ENCODE measurements around the gene DDB1. TPM values are rescaled to one million over a fixed set of nuclear protein-coding genes. Genes with fewer than 3 reads are reported as not detected.

Gene DDB1
- polyA plus RNA-seq, 1 experiment = 340 TPM

GRCh38 chr11:61368646-61369045 is 35.7 kb upstream of the DDB1 start:
- DNase-seq (ENCODE audit: low read depth, low spot score) = no peak
- CTCF ChIA-PET = interaction anchor here (0.8 to 3.1 kb wide), 3 partner anchors 17 to 34 kb away, joined by 3 to 15 read pairs (median 7); no protein-coding TSS in a partner anchor
- Histone ChIP-seq H3K4me3 (ENCODE audit: low read depth, low read length) (no peak overlapping the region), H3K27me3 (ENCODE audit: control insufficient read depth, insufficient read depth, low read length) (no peaks in the 10 kb centered on the region), H3K9me3 (ENCODE audit: control insufficient read depth, insufficient read depth, low read length) (peaks cover 6% of the 10 kb centered on the region; the same call in 1 of the 2 replicates), H3K27ac (ENCODE audit: low read depth, low read length) (peak overlapping the region; percentile 84)
- POLR2A ChIA-PET = interaction anchor here (1.1 to 1.8 kb wide), 2 partner anchors 10 to 12 kb away, joined by 3 to 25 read pairs; no protein-coding TSS in a partner anchor
- TF ChIP-seq, protein P1, sequence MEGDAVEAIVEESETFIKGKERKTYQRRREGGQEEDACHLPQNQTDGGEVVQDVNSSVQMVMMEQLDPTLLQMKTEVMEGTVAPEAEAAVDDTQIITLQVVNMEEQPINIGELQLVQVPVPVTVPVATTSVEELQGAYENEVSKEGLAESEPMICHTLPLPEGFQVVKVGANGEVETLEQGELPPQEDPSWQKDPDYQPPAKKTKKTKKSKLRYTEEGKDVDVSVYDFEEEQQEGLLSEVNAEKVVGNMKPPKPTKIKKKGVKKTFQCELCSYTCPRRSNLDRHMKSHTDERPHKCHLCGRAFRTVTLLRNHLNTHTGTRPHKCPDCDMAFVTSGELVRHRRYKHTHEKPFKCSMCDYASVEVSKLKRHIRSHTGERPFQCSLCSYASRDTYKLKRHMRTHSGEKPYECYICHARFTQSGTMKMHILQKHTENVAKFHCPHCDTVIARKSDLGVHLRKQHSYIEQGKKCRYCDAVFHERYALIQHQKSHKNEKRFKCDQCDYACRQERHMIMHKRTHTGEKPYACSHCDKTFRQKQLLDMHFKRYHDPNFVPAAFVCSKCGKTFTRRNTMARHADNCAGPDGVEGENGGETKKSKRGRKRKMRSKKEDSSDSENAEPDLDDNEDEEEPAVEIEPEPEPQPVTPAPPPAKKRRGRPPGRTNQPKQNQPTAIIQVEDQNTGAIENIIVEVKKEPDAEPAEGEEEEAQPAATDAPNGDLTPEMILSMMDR (IDR thresholded peaks at IDR 0.05; ENCODE audit: low read depth, low read length) = no peak

DNA sequence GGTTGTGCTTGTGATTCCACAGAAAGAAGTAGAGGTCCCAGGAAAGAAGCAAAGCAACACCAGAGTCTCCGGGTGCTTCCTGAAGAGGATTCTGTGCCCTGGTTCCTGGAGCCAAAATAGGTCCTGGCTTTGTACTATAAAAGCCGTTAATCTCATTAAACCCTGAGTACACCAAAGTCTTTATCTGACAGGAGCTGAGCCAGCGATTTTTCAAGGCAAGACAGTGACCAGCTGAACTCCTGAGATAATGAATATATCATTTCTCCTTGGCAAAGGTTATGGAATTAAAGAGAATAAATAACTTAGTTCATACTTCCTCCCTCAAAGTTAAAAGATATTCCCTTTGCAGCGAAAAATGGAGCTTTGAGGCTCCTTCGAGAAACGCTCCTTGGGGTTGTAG is 34.5 kb upstream of the DDB1 start:
- no peak for DNase-seq (ENCODE audit: low read depth, low spot score)
- TF ChIP-seq, protein P1 (IDR thresholded peaks at IDR 0.05; ENCODE audit: low read depth, low read length) = no peak
- peaks cover under 1% of the 10 kb centered on the region; the same call in 1 of the 2 replicates for H3K9me3 ChIP-seq (ENCODE audit: control insufficient read depth, insufficient read depth, low read length)
- no peak overlapping the region for H3K4me3 ChIP-seq (ENCODE audit: low read depth, low read length)
- ChIA-PET CTCF (interaction anchor here (0.8 to 3.1 kb wide), 3 partner anchors 16 to 31 kb away, joined by 3 to 14 read pairs (median 6); no protein-coding TSS in a partner anchor), POLR2A (no interaction called here)
- no peaks in the 10 kb centered on the region for H3K27me3 ChIP-seq (ENCODE audit: control insufficient read depth, insufficient read depth, low read length)
- no peak overlapping the region for H3K27ac ChIP-seq (ENCODE audit: low read depth, low read length)

- H3K9me3 ChIP-seq (ENCODE audit: control insufficient read depth, insufficient read depth, low read length) = no peaks in the 10 kb centered on the region; the same call in 1 of the 2 replicates
- no peak for DNase-seq (ENCODE audit: low read depth, low spot score)
- POLR2A ChIA-PET = no interaction called here
- no peaks in the 10 kb centered on the region for H3K27me3 ChIP-seq (ENCODE audit: control insufficient read depth, insufficient read depth, low read length)
- TF ChIP-seq, protein P1 (IDR thresholded peaks at IDR 0.05; ENCODE audit: low read depth, low read length) = no peak
- H3K27ac ChIP-seq (ENCODE audit: low read depth, low read length) = no peak overlapping the region
- CTCF ChIA-PET = interaction anchor here (0.6 to 3.5 kb wide), 5 partner anchors 22 to 807 kb away, joined by 3 to 39 read pairs (median 18); no protein-coding TSS in a partner anchor
- H3K4me3 ChIP-seq (ENCODE audit: low read depth, low read length) = no peak overlapping the region
Observed at GRCh38 chr11:61364012-61364675, 31.2 kb upstream of the DDB1 start.

DNA sequence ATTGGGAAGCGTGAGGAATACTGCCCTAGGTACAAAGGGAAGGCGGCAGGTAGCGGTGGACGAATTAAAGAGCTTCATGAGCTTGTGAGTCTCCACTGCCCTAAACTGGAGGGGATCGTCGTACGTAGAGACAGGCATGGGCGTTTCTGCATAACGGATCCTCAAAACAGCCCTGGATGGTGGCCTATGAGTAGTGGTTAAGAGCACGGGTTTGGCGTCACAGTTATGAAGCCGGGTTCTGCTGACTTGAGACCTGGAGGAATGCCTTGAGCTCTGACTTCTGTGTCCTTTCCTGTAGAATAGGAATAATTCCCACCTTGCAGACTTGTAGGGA is 29.6 kb upstream of the DDB1 start:
- no peaks in the 10 kb centered on the region; the same call in 1 of the 2 replicates for H3K9me3 ChIP-seq (ENCODE audit: control insufficient read depth, insufficient read depth, low read length)
- H3K27me3 ChIP-seq (ENCODE audit: control insufficient read depth, insufficient read depth, low read length) = no peaks in the 10 kb centered on the region
- DNase-seq (ENCODE audit: low read depth, low spot score) = no peak
- POLR2A ChIA-PET = interaction anchor here (0.8 to 3.1 kb wide), 12 partner anchors 14 to 449 kb away, joined by 3 to 32 read pairs (median 6); partner anchors contain the start of genes CPSF7, DDB1, SDHAF2 and TKFC
- CTCF ChIA-PET = interaction anchor here (0.8 to 3.5 kb wide), 5 partner anchors 23 to 67 kb away, joined by 3 to 39 read pairs (median 5); no protein-coding TSS in a partner anchor
- peak overlapping the region; percentile 100 for H3K27ac ChIP-seq (ENCODE audit: low read depth, low read length)
- TF ChIP-seq, protein P1 (IDR thresholded peaks at IDR 0.05; ENCODE audit: low read depth, low read length) = no peak
- H3K4me3 ChIP-seq (ENCODE audit: low read depth, low read length) = peak overlapping the region; percentile 74

All from AG04450 (cell line).